Fibroblast of skin of abdomen (primary cell): ENCODE data around the gene VAMP4.
"Not testable (repeated sequence)": the region's sequence is repeated elsewhere in the genome, so short reads cannot be mapped to it uniquely, and the experiment has no call there.

Source experiments
- DNase-seq: peaks from one replicate; pipeline ENCODE4 v3.0.0-alpha.2; 2013

Gene VAMP4

GRCh38 chr1:171695772-171696171 is 46.1 kb downstream of the VAMP4 start:
- DNase-seq = not testable (repeated sequence)

- not testable (repeated sequence) for DNase-seq
These were observed 48.3 kb downstream of the VAMP4 start for GRCh38 chr1:171693541-171693940.

DNA sequence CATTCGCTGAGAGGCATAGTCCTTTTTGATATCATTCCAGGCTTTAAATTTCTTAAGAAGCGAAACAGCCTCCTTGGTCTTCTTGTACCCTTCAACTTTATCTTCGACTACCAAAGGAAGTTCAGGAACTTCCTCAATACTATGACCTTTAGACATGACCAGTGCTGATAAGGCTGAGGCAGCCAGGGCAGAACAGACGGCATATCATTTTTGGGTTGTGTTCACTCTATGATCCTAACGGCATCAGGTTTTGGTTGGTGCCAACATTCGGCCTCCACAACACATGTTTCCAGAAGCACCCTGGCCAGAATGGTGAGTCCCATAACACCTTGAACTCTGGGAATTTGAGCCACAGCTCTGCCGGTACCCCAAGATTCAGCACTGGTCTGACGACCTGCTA is 58.0 kb downstream of the VAMP4 start:
- DNase-seq = no peak

DNA sequence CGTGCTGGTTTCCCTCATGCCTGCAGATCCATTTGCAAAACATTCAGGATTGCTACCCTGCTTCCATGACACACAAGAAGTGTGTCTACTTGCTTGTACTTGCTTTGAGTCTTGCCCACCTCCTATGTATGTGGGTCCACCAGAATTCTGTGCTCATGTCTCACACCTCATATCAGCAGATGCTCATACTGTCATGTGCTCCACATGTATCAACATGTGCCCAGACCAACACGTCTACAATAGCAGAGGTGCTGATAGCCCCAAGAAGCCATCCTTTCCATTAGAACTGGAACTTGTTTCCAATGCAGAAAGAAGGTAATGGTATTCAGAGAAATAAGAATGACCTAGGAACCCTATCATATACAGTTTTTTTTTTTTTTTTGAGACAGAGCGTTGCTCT is 61.5 kb downstream of the VAMP4 start:
- DNase-seq = no peak

DNA sequence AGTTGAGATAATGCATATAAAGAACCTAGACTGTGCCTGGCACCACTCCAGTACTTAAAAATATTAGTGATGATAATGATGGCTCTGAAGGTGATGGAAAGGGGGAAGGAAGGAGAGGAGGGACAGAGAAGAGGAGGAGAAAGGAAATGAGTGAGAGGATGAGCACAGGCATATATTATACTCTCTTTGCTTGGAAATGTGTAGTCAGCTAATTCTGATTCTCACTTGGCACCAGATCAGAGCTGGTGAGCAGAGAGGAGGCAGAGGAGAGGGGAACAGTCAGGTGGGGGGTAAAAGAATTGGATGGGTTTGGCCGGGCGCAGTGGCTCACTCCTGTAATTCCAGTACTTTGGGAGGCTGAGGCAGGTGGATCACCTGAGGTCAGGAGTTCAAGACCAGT is 65.0 kb downstream of the VAMP4 start:
- no peak for DNase-seq

DNA sequence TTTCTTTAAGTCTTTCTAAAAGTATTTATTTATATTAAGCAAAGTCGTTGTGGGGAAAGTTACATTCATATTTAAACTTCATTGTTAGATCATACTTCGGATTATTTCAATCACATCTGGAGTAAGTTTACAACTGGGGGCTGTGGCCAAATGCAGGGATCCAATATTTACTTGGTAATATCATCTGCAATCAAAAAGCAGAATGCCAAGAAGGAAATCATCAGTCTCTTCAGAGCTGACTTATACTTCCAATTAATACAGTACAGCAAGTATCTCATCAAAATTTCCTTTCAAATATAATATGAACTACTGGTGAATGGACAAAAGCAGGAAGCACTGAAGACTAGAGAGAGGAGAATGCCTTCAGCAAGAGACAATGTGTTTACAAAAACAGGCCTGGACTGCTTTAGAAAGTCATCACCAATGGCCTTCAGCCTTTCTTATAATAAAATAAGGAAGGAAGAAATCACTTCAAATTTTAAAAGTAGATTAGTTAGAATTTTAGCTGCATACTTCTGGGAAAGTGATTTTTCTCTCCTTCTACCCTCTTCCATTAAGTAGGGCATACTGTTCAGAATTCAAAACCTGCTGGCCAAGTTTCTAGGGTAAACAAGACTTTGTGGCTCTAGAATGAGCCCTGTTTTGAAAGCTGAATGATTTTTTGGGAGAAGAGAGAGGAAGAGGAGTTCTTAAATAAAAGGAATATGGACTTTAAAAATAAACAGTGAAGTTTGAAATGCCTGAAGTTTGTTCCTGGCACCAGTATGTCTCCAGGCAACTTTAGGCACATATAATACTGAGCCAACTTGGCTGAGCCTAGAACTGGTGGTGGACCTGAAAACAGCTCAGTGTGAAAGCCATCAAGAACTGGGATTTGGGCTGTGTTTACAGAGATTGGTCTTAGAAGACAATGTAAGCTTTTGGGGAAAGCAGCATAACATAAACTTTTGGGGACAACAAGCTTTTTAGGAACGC is 67.1 kb downstream of the VAMP4 start:
- no peak for DNase-seq

DNA sequence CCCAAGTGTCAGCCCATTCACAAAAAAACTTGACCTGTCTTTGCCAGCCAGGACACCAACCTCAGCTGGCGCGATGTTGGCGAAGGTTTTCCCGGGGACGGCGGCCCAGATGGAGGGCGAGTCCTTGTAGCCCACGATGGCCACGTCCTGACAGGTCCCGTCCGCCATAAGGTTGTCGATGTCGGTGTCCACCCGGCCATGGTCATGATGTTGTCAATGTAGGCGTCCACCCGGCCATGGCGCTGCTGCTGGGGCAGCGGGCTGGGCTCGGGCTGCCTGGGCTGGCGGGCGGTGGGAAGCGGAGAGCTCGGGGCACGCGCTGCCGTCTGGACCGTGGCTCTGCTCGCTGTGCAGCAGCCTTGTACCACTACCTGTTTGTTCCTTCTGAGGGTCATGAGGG is 71.1 kb downstream of the VAMP4 start:
- DNase-seq = no peak

- no peak for DNase-seq
These were observed 73.5 kb downstream of the VAMP4 start for GRCh38 chr1:171668372-171668771.

GRCh38 chr1:171666114-171666769 is 75.6 kb downstream of the VAMP4 start:
- DNase-seq = no peak

- DNase-seq = no peak
These were observed 76.9 kb downstream of the VAMP4 start for GRCh38 chr1:171664976-171665375.

DNA sequence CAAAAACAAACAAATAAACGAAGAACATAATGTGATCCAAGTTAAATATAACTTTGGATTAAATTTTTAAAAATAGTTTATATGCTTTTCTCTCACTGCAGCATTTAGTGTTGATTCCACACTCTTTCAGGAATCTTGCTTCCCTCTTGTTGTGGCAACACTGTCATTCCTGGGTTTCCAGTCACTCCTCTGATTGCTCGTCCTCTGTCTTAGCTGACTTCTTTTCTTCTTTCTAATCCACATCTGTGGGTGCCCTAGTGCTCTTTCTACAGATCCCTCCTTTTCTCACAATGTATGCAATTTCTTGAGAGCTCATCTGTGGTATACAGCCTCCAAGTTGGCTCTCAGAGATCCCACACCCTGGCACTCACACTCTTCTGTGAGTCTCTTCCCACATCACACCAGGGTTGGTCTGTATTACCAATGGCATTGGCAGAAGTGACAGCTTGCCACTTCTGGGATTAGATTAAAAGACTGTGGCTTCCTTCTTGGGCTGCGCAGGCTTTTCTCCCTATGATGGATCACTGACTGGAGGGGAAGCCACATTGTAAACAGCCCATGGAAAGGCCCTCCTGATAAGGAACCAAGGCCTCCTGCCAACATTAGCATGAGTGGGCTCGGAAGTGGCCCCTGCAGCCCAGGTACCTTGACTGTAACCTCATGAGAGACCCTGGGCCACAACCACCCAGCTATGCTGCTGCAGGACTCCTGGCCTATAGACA is 77.8 kb downstream of the VAMP4 start:
- DNase-seq = peak; percentile 20

DNA sequence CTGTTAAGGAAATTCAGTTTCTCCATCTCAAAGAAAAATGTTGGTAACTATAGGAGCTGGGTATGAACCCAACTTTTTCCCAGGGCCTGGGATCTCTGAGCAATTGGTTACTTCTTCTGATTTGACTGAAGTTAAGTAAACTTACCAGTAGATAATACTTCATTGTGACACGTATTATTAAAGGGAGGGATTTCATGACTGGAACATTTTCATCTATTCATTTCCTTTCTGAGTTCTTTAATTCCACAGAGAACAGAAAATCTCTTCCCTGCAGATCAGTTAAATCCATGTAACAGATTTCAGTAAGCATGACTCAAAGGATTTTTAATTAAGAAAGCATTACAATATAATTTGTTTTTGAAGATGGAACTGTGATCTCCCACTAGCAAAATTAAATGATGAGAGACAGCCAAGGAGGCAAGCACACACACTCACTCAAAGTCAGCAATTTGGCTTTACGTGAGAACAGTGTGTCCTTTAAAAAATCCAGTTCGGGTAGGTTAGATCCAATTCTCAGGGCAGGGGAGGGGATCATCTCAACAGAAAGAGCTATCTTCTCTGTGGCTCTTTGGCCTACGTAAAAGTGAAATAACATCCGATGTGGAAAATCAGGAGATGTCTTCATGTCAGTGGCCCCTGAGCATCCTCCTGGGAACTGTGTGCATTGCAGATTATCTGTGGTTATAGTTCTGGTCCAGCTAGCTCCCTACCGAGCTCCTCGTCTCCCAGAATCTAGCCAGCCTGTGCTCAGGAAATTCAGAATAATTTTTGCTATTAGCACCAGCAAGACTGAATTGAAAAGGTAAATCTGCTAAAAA is 78.6 kb downstream of the VAMP4 start:
- DNase-seq = no peak

DNA sequence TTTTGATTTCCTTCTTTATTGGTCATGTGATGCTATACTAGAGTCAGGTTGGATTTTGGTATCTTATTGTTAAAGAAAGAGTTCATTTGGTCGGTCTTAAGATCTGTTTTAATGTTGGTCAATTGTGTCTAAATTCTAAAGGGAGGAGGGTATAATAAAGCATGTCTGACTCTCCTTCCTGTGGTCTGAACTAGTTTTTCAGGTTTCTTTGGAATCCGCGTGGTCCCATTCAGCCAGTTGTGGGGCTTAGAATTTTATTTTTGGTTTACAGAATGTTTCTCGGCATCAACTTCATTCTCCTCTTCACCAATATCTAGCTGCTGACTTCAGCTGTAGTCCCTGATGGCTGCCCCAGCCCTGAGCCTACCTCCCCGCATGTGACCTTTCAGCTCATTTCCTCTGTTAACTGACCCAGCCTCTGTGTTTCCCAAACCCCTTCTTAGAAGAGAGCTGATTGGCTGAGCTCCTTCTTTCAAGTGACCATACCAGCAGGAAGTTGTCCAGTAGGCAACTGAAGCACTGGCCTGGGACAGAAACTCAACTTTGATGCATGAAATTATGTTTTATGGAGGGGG is 80.7 kb downstream of the VAMP4 start:
- DNase-seq = no peak

- DNase-seq = not testable (repeated sequence)
These were observed 85.7 kb downstream of the VAMP4 start for GRCh38 chr1:171656206-171656605.

DNA sequence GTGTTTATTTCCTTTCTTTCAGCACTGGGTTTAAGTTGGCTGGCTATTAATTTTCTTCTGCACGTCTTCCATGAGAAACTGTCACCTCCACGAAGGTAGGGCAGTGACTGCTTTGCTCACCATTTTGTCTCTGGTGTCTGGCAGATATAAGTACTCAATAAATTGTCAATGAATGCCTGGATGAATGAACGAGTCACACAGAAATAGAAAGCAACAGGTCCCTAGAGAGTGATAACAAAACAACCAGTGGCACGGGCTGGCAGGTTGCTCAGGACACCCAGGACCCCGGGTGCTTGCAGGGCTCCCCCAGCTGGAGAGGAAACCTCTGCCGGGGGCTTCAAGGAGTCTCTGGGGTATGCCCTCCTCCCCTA is 86.1 kb downstream of the VAMP4 start:
- no peak for DNase-seq

GRCh38 chr1:171654942-171655745 is 86.7 kb downstream of the VAMP4 start:
- peak; percentile 69 for DNase-seq

GRCh38 chr1:171654201-171654941 is 87.5 kb downstream of the VAMP4 start:
- peak; percentile 43 for DNase-seq

DNA sequence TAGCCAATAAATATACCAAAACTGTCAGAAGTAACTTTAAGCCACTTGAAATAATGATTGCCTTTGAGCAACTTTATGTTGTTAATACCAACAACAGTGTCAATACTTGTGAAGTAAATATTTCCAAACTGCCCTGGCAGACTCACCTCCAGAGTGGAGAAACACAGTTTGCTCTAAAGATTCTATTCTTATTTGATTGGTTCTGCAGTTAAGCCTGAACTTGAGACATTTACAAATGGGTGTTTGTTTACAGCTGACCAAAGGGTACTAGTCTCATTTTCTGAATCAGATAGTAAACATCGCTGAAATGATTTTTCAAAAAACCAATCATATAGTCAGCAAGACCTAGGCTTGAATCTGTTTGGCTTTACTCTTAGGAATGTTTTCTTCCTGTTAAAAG is 88.1 kb downstream of the VAMP4 start:
- no peak for DNase-seq

DNA sequence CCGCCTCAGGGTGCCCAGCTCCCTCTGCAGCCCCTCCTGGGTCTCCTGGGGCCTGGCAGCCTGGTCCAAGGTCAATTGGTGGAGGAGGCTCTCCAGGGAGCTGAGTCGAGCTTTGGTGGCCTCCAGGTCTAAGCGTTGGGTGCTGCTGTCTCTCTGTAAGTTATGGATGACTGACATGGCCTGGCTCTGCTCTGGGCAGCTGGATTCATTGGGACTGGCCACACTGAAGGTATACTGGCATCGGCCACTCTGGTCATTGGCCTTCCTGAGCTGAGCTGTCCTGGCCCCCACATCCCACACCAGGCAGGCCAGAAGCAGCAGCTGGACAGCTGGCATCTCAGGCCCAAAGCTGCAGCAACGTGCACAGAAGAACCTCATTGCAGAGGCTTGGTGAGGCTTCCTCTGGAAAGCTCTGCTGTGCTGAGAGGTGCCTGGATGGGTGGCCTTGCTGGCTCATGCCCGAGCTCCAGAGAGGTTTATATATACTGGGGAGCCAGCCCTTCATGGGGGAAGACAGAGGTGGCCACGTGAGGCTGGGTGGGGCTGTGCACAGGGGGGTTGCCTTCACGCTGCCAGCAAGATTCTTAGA is 89.5 kb downstream of the VAMP4 start, which contains the start of gene MYOC:
MYOC (minus strand) TSS at position 455 of the 589 bp plus-strand sequence; CDS start at position 378, 77 bp downstream.
- DNase-seq = no peak
